GM18951 (cell line): ENCODE data around the gene KLRB1.

Source experiments
- POLR2A ChIP-seq: IDR thresholded peaks from 4 replicates; pipeline ENCODE4 v1.6.1; 2011; ENCODE audit warnings: mild to moderate bottlenecking; ENCODE audit not compliant: insufficient read length, insufficient read depth; ENCODE audit errors: extremely low read depth
- in situ Hi-C: fragments of 300-500 bp; cut with MboI; formaldehyde crosslinking; loops from one replicate; pipeline ENCODE4 v1.12.0; 2022; ENCODE audit warnings: low sequenced_read_pairs, mixed read lengths, inconsistent platforms; ENCODE audit not compliant: unreplicated experiment

Gene KLRB1

DNA sequence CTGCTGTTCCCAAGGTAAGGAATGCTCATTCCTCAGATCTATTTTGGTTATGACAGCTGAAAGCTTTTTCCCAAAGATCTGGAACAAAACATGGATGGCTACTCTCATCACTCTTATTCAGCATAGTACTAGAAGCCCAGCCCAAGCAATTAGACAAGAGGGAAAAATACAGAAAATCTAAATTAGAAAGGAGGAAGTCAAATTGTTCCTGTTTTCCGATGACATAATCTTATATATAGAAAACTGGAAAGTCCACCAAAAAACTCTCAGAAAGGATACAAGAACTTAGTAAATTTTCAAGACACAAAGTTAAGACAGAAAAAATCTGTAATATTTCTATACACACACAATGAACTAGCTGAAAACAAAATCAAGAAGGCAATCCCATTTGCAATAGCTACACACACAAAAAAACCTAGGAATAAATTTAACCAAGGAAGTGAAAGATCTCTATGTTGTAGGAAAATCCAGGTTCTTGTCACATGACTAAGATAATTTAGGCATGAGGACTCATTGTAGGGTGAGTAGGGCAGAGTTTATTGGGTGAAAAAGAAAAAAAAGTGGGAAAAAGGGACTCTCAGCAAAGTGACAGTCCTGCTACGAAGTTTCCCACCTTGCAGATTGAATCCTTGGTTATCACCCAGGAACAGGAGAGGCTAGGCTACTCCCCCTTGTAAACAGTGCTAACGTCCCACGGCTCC, 28.6 kb upstream of the KLRB1 start:
- no peak for TF ChIP-seq POLR2A
- in situ Hi-C loops: loop anchor here (5.0 to 25.0 kb wide), 3 partner anchors 56 to 501 kb away; partner anchors contain the start of gene CLEC7A

- in situ Hi-C loops: loop anchor here (5.0 to 25.0 kb wide), 3 partner anchors 57 to 502 kb away; partner anchors contain the start of gene CLEC7A
- TF ChIP-seq POLR2A: no peak
Measured at GRCh38 chr12:9634969-9635754, 27.4 kb upstream of the KLRB1 start.

- in situ Hi-C loops: loop anchor here (25.0 kb wide), 2 partner anchors 297 to 503 kb away; partner anchors contain the start of gene CLEC7A
- no peak for TF ChIP-seq POLR2A
Measured at GRCh38 chr12:9634177-9634803, 26.6 kb upstream of the KLRB1 start.

DNA sequence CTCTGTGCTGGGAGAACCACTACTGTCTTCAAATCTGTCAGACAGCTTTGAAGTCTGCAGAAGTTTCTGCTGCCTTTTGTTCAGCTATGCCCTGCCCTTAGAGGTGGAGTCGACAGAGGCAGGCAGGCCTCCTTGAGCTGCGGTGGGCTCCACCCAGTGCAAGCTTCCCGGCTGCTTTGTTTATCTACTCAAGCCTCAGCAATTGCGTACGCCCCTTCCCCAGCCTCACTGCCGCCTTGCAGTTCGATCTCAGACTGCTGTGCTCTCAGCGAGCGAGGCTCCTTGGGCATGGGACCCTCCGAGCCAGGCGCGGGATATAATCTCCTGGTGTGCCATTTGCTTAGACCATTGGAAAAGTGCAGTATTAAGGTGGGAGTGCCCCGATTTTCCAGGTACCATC, 25.1 kb upstream of the KLRB1 start:
- in situ Hi-C loops: loop anchor here (25.0 kb wide), 2 partner anchors 295 to 505 kb away; partner anchors contain the start of gene CLEC7A
- no peak for TF ChIP-seq POLR2A

DNA sequence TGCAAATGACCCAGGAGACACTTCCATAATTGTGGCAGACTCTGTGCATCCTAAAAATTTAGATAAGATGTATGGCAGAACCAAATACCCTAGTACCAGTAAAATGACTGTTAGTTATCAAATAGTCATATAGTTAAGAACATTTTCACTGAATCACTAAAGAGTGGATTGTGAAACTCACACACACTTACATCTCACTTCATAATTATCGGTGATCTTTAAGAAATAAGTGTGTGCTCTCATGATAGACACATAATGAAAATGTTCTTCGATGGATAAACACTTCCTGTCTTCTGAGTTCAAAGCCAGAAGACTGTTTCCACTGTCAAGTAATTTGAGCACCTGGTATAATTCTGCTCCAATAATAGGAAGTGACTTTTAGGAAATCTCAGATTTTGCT, 19.1 kb upstream of the KLRB1 start:
- no peak for TF ChIP-seq POLR2A
- in situ Hi-C loops: loop anchor here (25.0 kb wide), 2 partner anchors 290 to 510 kb away; partner anchors contain the start of gene CLEC7A

DNA sequence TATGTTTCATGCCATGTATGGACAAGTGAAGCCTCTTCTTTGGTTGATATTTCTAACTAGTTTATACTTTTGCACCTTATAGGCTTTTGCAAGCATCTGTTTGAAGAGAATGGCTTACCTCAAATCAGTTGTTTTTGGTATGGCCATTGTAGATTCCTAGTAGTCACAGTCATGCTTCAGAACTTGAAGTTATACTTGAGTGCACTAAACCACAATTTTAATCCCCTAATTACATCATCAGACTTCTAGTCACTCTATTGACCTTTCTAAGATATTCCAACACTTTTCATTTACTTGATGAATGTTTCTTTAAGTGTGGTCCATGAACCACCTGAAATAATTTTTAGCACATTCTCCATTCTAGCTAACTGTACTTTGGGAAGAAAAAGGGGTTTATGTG, 18.6 kb upstream of the KLRB1 start:
- in situ Hi-C loops: loop anchor here (25.0 kb wide), 2 partner anchors 289 to 511 kb away; partner anchors contain the start of gene CLEC7A
- TF ChIP-seq POLR2A: no peak

DNA sequence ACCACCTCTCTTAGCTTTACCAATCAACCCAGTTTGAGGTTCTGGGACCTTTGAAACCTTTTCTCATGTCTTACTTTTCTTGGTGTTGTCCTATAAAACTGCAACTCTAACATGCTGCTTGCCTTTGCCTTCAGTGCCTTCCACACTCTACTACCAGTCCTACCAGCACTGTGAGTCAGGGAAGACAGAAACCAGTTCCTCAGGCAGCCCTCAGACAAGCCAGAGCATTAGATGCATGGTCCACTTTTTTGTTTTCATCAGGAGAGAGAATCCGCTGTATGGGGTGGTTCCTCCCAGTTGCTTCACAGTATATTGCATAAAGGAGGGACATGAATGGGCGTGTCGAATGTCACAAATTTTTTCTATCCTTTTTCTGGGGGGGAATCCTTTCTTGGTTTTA, 17.3 kb upstream of the KLRB1 start:
- no peak for TF ChIP-seq POLR2A
- in situ Hi-C loops: loop anchor here (25.0 kb wide), 2 partner anchors 288 to 512 kb away; partner anchors contain the start of gene CLEC7A

GRCh38 chr12:9619411-9620179, 11.9 kb upstream of the KLRB1 start:
- in situ Hi-C loops: loop anchor here (25.0 kb wide), 1 partner anchor 157 kb away; no protein-coding TSS in a partner anchor
- no peak for TF ChIP-seq POLR2A

DNA sequence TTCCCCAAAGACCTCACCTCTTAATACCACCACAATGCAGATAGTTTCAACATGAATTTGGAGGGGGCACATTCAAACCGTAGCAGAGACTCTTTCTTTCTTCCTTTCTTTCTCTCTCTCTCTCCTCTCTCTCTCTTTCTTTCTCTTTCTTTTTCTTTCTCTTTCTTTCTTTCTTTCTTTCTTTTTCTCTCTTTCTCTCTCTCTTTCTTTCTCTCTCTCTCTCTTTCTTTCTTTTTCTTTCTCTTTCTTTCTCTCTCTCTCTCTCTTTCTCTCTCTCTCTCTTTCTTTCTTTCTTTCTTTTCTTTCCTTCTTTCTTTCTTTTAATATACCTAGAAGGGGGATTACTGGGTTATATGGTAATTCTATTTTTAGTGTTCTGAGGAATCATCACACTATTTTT, 11.2 kb upstream of the KLRB1 start:
- in situ Hi-C loops: loop anchor here (25.0 kb wide), 1 partner anchor 157 kb away; no protein-coding TSS in a partner anchor

- no peak for TF ChIP-seq POLR2A
- in situ Hi-C loops: loop anchor here (25.0 kb wide), 1 partner anchor 155 kb away; no protein-coding TSS in a partner anchor
Measured at GRCh38 chr12:9617124-9617523, 9.4 kb upstream of the KLRB1 start.

GRCh38 chr12:9615420-9616136, 7.9 kb upstream of the KLRB1 start:
- in situ Hi-C loops: loop anchor here (25.0 kb wide), 1 partner anchor 153 kb away; no protein-coding TSS in a partner anchor
- no peak for TF ChIP-seq POLR2A

GRCh38 chr12:9610606-9611005, 2.9 kb upstream of the KLRB1 start:
- in situ Hi-C loops: loop anchor here (25.0 kb wide), 1 partner anchor 148 kb away; no protein-coding TSS in a partner anchor
